Calu3 (cell line): Measurements from ENCODE around the gene RPS28. TPM values are rescaled to one million over a fixed set of nuclear protein-coding genes. Genes with fewer than 3 reads are reported as not detected.
A peak's percentile ranks its signal among the peaks of the same experiment; 100 is the strongest.
"Not testable (repeated sequence)": the region's sequence is repeated elsewhere in the genome, so short reads cannot be mapped to it uniquely, and the experiment has no call there.

Experiments used
- BruUV-seq: library from RNA; stranded (reverse); fragments of 400-500 nt; replicated peaks from 2 replicates; lab custom pipeline; 2021; lab: Mats Ljungman, UMichigan
- CTCF ChIA-PET: fragments of 300-600 bp; sonication (Branson Sonifier 250); formaldehyde crosslinking; loops from one replicate; lab custom pipeline; 2022; ENCODE audit warnings: antibody characterized with exemption; lab: Charles Lee
- DNase-seq: peaks from one replicate; pipeline ENCODE4 v3.0.0; 2022
- H3K27ac Mint-ChIP-seq: one replicate; pipeline ENCODE4 v1.8.0; 2022; ENCODE audit warnings: mixed read lengths; ENCODE audit not compliant: unreplicated experiment
- H3K27me3 Mint-ChIP-seq: one replicate; pipeline ENCODE4 v1.8.0; 2022; ENCODE audit warnings: mixed read lengths; ENCODE audit not compliant: unreplicated experiment
- H3K36me3 Mint-ChIP-seq: one replicate; pipeline ENCODE4 v1.8.0; 2022; ENCODE audit warnings: mild to moderate bottlenecking, moderate library complexity, mixed read lengths; ENCODE audit not compliant: insufficient read depth, unreplicated experiment
- H3K4me1 Mint-ChIP-seq: one replicate; pipeline ENCODE4 v1.8.0; 2022; ENCODE audit warnings: mild to moderate bottlenecking, low read depth, mixed read lengths; ENCODE audit not compliant: unreplicated experiment
- H3K4me3 Mint-ChIP-seq: one replicate; pipeline ENCODE4 v1.8.0; 2022; ENCODE audit warnings: mild to moderate bottlenecking, low read depth, moderate library complexity, mixed read lengths; ENCODE audit not compliant: unreplicated experiment
- H3K9me3 Mint-ChIP-seq: one replicate; pipeline ENCODE4 v1.8.0; 2022; ENCODE audit warnings: low read depth, mixed read lengths; ENCODE audit not compliant: unreplicated experiment
- intact Hi-C: fragments of 100-400 bp; cut with micrococcal nuclease; formaldehyde crosslinking; loops from one replicate; pipeline ENCODE4 v1.10.0; 2022; ENCODE audit not compliant: unreplicated experiment
- total RNA-seq: library from RNA; stranded (reverse); gene quantifications from 2 replicates; pipeline ENCODE4 v1.2.3, GENCODE V29; 2022
- TF ChIP-seq, protein P1 (sequence below): fragments of 200-600 bp; IDR thresholded peaks from one replicate; pipeline ENCODE4 v1.8.0; 2022; ENCODE audit warnings: antibody characterized with exemption; ENCODE audit not compliant: unreplicated experiment

The RPS28 gene
- total RNA-seq, 1 experiment from 2014 or later: 565 TPM

DNA sequence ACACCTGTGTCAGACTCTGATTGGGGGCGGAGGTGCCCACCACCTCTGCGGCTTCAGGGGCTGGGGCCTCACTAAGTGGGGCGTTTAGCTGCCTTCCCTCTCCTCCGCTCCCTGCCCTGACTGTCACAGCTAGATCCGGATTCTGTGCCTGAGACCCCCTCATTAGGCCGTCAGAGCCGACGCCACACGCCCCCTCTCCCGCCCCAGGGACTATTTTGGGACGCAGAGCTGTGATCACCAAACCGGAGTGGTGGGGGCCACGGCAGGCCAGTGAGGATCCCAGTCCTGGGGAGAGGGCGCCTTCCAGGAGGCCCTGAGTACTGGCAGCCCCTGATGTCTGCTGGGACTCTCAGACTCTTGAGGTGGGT, 21.0 kb downstream of the RPS28 start:
- DNase-seq: no peak
- Mint-ChIP-seq H3K27ac (no peak overlapping the region), H3K27me3 (peaks cover 22% of the 10 kb centered on the region), H3K9me3 (no peaks in the 10 kb centered on the region), H3K4me1 (no peaks in the 10 kb centered on the region), H3K4me3 (no peak overlapping the region), H3K36me3 (peaks cover 5% of the 10 kb centered on the region)
- intact Hi-C loops: no loop called here
- TF ChIP-seq, protein P1, sequence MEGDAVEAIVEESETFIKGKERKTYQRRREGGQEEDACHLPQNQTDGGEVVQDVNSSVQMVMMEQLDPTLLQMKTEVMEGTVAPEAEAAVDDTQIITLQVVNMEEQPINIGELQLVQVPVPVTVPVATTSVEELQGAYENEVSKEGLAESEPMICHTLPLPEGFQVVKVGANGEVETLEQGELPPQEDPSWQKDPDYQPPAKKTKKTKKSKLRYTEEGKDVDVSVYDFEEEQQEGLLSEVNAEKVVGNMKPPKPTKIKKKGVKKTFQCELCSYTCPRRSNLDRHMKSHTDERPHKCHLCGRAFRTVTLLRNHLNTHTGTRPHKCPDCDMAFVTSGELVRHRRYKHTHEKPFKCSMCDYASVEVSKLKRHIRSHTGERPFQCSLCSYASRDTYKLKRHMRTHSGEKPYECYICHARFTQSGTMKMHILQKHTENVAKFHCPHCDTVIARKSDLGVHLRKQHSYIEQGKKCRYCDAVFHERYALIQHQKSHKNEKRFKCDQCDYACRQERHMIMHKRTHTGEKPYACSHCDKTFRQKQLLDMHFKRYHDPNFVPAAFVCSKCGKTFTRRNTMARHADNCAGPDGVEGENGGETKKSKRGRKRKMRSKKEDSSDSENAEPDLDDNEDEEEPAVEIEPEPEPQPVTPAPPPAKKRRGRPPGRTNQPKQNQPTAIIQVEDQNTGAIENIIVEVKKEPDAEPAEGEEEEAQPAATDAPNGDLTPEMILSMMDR: no peak
- CTCF ChIA-PET: no interaction called here
- BruUV-seq: no TSS peak

DNA sequence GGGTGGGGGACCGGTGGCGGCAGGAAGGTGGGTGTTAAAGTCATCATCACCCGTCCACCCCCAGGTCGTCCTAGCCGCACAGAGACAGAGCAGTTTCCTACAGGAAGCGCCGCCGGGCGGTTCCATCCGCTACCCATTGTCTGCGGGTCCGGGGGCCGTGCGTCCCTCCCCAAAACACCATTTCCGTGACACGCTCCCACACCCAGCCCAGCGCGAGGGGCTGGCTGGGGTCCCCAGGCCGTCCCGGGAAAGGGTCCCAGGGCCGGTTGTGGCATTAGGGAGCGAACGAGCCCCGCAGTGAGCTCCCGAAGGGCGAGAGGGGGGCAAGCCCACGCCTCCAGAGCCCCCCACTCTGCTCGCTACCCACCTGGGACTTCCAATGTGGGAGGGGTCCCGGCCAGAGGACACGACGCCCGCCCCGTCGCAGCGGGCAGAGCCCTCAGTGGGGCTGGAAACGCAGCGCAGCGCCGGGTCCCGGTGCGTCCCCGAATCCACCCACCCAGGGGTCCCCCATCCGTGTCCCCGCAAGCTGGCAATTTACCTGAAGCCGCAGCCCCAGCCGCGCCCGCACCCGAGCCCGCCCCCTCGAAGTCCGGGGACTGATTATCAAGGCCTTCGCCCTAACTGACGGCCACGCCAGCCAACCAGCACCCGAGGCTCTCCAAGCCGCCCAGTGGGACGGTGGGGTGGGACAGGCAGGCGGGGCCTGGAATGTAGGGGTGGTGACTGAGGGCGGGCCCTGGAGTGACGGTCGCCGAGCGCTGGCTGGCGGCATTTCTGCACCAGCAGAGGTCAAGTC, 21.6 kb downstream of the RPS28 start, which contains the start of gene KANK3:
Gene KANK3, minus strand, starts transcription at position 579 of the 799 bp plus-strand sequence. CDS start 5,434 bp downstream, outside the sequence.
- intact Hi-C loops: no loop called here

DNA sequence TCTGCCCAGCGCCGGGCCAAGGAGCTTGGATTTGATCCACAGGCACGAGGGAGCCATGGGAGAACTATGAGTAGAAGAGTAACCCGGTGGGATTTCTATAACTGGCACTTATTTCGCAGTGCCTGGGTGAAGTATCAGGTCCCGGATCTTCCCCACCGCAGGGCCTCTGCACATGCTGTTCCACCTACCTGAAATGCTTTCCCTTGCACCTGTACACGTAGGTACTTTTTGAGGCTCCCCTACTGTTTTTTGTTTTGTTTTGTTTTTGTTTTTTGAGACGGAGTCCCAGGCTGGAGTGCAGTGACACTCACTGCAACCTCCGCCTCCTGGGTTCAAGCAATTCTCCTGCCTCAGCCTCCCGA, 22.2 kb downstream of the RPS28 start:
- CTCF ChIA-PET: no interaction called here
- peaks cover 18% of the 10 kb centered on the region for H3K27me3 Mint-ChIP-seq
- no peak for DNase-seq

More for the DNA sequence above, 21.6 kb downstream of the RPS28 start, which contains the start of gene KANK3:
- no TSS peak for BruUV-seq
- DNase-seq: peak; percentile 95
- TF ChIP-seq, protein P1: no peak
- H3K4me3 Mint-ChIP-seq: peak within 1 kb of the TSS; percentile 40
- H3K9me3 Mint-ChIP-seq: no peaks in the 10 kb centered on the region
- CTCF ChIA-PET: no interaction called here
- H3K27ac Mint-ChIP-seq: no peak within 1 kb of the TSS
- no peaks in the 10 kb centered on the region for H3K4me1 Mint-ChIP-seq
- peaks cover 5% of the 10 kb centered on the region for H3K36me3 Mint-ChIP-seq
- H3K27me3 Mint-ChIP-seq: peaks cover 22% of the 10 kb centered on the region

DNA sequence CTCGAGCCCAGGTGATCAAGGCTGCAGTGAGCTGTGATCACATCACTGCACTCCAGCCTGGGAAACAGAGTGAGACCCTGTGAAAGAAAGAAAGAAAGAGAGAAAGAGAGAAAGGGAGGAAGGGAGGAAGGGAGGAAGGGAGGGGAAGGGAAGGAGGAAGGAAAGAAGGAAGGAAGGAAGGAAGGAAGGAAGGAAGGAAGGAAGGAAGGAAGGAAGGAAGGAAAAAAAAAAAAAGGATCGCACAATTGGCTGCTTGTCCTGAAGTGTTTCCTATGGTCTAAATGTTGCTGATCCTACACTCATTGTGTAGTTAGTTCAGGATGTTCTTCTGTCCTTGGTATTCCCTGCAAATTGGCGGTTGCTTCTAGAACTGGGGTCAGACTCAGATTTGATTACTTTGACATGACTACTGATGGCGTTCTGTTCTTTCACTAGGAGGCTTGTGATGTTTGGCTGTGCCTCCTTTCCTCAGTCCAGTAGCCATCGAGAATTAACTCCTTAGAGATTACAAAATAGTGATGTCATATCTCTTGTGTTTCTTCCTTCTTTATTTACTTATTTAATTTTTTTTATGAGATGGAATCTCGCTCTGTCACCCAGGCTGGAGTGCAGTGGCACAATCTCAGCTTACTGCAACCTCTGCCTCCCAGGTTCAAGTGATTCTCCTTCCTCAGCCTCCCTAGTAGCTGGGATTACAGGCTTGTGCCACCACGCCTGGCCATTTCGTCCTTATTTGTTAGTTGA, 28.5 kb downstream of the RPS28 start:
- DNase-seq, H3K36me3 Mint-ChIP-seq, intact Hi-C loops, CTCF ChIA-PET, H3K4me3 Mint-ChIP-seq, H3K9me3 Mint-ChIP-seq, BruUV-seq, H3K27ac Mint-ChIP-seq, H3K4me1 Mint-ChIP-seq: not testable (repeated sequence)
- peaks cover 34% of the 10 kb centered on the region for H3K27me3 Mint-ChIP-seq

More for the DNA sequence above, 22.2 kb downstream of the RPS28 start:
- BruUV-seq: no TSS peak
- intact Hi-C loops: no loop called here
- H3K9me3 Mint-ChIP-seq: no peaks in the 10 kb centered on the region
- TF ChIP-seq, protein P1: no peak
- no peaks in the 10 kb centered on the region for H3K4me1 Mint-ChIP-seq
- peak overlapping the region; percentile 40 for H3K4me3 Mint-ChIP-seq
- no peak overlapping the region for H3K27ac Mint-ChIP-seq
- peaks cover 5% of the 10 kb centered on the region for H3K36me3 Mint-ChIP-seq
